HEK293 (cell line): ENCODE results near the gene LCE6A.

Experiments used
- TCF7L2 ChIP-seq: IDR thresholded peaks from 2 replicates; pipeline ENCODE4 v1.6.1; 2011; ENCODE audit warnings: low read depth, mild to moderate bottlenecking, inconsistent platforms, low read length, moderate library complexity, borderline replicate concordance
- ZBTB20 ChIP-seq: fragments of 450-650 bp; formaldehyde crosslinking; IDR thresholded peaks from 2 replicates; pipeline ENCODE4 v1.5.1; 2016; ENCODE audit warnings: missing biosample characterization, missing genetic modification characterization
- ZNF658 ChIP-seq: fragments of 450-650 bp; formaldehyde crosslinking; IDR thresholded peaks from 2 replicates; pipeline ENCODE4; 2016; ENCODE audit warnings: missing biosample characterization, missing genetic modification characterization
- TF ChIP-seq, protein P1 (sequence below): fragments of 450-650 bp; formaldehyde crosslinking; IDR thresholded peaks from 2 replicates; pipeline ENCODE4 v1.5.1; 2016; ENCODE audit warnings: missing biosample characterization, missing genetic modification characterization

DNA sequence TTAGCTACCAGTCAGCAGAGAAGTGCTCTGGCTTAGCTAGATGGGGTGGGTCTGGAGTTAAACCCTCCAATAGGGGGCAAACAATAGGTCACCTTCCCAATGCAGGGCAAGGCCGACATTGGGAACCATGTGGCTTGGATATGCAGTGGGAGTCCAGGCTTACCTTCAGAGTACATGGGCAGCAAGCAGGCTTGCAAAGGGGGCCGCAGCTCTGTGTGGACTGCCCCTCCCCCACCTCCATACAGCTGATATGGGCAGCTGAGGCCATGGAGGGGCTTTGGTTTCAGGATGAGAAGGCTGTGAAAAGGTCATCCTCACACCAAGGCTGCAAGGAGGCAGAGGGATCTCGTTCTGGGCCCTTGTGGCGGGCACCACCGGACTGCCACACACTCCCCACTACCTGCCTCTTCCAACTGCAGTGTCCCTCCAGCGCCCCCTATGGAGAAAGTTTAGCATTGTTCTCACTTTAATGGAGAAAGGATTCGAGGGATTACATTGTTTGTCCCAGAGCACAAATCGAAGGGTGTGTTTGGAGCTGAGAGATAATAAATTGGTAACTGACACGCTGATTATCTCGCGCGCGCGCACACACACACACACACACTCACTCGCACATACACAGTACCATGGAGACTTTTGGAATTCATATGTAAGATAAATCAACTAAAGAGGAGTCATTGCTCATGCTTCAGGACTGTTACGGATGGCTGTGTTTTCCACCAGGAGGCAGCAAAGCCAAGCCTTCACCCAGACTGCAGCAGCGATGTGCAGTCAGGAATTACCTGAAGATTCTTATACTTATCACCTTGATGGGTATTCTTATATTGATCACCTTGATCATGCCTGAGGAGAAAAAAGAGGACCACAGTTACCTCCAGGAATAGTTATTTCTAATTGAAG, 28.4 kb downstream of the LCE6A start:
- TF ChIP-seq, protein P1, sequence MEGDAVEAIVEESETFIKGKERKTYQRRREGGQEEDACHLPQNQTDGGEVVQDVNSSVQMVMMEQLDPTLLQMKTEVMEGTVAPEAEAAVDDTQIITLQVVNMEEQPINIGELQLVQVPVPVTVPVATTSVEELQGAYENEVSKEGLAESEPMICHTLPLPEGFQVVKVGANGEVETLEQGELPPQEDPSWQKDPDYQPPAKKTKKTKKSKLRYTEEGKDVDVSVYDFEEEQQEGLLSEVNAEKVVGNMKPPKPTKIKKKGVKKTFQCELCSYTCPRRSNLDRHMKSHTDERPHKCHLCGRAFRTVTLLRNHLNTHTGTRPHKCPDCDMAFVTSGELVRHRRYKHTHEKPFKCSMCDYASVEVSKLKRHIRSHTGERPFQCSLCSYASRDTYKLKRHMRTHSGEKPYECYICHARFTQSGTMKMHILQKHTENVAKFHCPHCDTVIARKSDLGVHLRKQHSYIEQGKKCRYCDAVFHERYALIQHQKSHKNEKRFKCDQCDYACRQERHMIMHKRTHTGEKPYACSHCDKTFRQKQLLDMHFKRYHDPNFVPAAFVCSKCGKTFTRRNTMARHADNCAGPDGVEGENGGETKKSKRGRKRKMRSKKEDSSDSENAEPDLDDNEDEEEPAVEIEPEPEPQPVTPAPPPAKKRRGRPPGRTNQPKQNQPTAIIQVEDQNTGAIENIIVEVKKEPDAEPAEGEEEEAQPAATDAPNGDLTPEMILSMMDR (tag by site-specific recombination): no peak
- no peak for TF ChIP-seq TCF7L2
- TF ChIP-seq ZBTB20 (tag by site-specific recombination): no peak
- no peak for TF ChIP-seq ZNF658
